Astrocyte of the cerebellum (primary cell): ENCODE results near the gene NPBWR2.

Source experiments
- DNase-seq: peaks from one replicate; pipeline ENCODE4 v3.0.0-alpha.2; 2011; ENCODE audit warnings: low read depth
- H3K4me3 ChIP-seq: 2 replicates; pipeline ENCODE4 v1.5.1; 2011; ENCODE audit warnings: mild to moderate bottlenecking, low read depth, low read length, moderate library complexity
- in situ Hi-C: cut with HindIII; loops from 2 replicates; pipeline ENCODE4 v1.10.0; 2017; ENCODE audit warnings: low sequenced_read_pairs
- TF ChIP-seq, protein P1 (sequence below): IDR thresholded peaks from 2 replicates; pipeline ENCODE4 v1.5.1; 2012; ENCODE audit warnings: low read length, low read depth, moderate library complexity, mild to moderate bottlenecking; ENCODE audit errors: missing control alignments

Gene NPBWR2

DNA sequence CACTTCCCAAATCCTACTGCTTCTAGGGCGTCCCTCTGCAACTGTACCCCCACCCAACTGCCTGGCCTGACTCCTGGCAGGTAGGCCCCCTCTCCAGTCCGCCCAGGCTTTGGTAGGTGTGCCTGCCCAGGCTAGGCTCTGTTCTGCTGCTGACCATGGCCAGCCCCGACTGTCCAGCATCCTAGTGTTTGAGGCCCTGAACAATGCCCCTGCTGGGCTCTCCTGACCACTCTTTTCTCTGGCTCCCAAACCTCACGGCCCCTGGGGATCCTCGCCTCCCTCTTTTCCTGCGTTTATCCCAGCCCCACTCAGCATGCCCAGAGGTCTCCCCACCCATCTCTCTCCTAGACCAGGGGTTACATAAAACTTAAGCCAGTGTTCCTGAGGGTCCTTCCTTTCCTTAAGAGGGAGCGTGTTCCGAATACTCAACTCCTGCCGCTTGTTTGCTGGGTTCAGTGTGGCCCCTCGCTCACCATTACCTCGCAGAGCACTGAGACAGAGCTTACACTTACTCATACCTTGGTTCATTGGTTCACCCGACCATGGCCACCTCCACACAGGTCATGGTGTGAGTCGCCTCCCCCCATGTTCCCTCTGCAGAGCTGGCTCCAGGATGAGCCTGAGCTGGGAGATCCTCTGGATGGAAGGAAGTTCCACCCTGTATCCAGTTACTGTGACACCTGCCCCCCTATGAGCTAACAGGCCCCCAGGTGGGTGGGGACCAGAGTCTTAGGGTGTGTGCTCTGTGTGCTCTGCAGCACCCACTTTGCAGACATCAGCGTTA is 35.8 kb upstream of the NPBWR2 start:
- TF ChIP-seq, protein P1, sequence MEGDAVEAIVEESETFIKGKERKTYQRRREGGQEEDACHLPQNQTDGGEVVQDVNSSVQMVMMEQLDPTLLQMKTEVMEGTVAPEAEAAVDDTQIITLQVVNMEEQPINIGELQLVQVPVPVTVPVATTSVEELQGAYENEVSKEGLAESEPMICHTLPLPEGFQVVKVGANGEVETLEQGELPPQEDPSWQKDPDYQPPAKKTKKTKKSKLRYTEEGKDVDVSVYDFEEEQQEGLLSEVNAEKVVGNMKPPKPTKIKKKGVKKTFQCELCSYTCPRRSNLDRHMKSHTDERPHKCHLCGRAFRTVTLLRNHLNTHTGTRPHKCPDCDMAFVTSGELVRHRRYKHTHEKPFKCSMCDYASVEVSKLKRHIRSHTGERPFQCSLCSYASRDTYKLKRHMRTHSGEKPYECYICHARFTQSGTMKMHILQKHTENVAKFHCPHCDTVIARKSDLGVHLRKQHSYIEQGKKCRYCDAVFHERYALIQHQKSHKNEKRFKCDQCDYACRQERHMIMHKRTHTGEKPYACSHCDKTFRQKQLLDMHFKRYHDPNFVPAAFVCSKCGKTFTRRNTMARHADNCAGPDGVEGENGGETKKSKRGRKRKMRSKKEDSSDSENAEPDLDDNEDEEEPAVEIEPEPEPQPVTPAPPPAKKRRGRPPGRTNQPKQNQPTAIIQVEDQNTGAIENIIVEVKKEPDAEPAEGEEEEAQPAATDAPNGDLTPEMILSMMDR = no peak

DNA sequence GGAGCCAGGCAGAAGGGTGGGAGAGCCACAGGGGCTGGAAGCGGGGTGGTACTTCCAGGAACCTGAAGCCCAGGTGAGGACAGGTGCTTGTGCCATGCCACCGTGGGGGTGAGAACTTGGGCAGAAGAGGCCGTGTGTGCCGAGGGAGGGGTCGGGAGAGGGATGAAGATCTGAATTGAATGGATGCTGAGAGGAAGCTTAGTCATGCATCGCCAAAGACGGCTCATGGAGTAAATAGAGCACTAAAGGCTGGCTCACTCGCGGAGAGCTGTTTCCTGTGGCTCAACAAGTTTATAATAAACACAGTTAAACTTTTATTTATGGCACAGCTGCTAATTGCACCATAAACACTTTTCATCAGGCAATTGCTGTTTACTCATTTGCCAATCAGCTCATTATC is 35.2 kb upstream of the NPBWR2 start:
- in situ Hi-C loops = no loop called here
- H3K4me3 ChIP-seq = no peak overlapping the region
- TF ChIP-seq, protein P1 = no peak
- DNase-seq = no peak

More for the DNA sequence above, 35.8 kb upstream of the NPBWR2 start:
- in situ Hi-C loops = no loop called here
- H3K4me3 ChIP-seq = no peak overlapping the region
- DNase-seq = no peak

- TF ChIP-seq, protein P1 = no peak
- H3K4me3 ChIP-seq = no peak overlapping the region
- in situ Hi-C loops = no loop called here
- DNase-seq = no peak
These were observed 33.6 kb upstream of the NPBWR2 start for GRCh38 chr20:64140956-64141355.

GRCh38 chr20:64140061-64140931 is 32.9 kb upstream of the NPBWR2 start:
- TF ChIP-seq, protein P1 = no peak
- in situ Hi-C loops = no loop called here
- no peak overlapping the region for H3K4me3 ChIP-seq
- no peak for DNase-seq

- in situ Hi-C loops = no loop called here
- DNase-seq = no peak
- H3K4me3 ChIP-seq = no peak overlapping the region
- TF ChIP-seq, protein P1 = no peak
These were observed 32.1 kb upstream of the NPBWR2 start for GRCh38 chr20:64139199-64140060.

- in situ Hi-C loops = no loop called here
- no peak overlapping the region for H3K4me3 ChIP-seq
- no peak for DNase-seq
- TF ChIP-seq, protein P1 = no peak
These were observed 31.0 kb upstream of the NPBWR2 start for GRCh38 chr20:64138276-64138815.
